ENCODE results near the gene SLC24A4.

DNA sequence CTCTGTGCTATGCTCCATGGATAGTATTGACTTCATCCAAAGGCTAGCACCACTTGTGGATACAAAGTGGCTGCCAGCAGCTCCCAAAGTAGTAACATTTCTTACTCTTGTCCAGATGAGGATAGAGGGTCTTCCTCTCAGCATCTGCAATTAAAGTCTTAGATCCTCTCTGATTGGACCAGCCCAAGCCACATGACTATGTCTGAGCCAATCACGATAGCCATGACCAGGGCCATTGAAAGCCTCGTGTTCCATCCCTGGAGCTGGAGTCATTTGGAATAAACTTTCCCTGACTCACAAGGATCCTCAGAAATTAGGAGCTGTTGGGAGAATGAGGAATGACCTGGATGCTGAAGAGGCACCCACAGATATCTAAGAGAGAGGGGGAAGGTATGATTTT lies 28.5 kb upstream of the SLC24A4 start:
- TF ChIP-seq, protein P1, sequence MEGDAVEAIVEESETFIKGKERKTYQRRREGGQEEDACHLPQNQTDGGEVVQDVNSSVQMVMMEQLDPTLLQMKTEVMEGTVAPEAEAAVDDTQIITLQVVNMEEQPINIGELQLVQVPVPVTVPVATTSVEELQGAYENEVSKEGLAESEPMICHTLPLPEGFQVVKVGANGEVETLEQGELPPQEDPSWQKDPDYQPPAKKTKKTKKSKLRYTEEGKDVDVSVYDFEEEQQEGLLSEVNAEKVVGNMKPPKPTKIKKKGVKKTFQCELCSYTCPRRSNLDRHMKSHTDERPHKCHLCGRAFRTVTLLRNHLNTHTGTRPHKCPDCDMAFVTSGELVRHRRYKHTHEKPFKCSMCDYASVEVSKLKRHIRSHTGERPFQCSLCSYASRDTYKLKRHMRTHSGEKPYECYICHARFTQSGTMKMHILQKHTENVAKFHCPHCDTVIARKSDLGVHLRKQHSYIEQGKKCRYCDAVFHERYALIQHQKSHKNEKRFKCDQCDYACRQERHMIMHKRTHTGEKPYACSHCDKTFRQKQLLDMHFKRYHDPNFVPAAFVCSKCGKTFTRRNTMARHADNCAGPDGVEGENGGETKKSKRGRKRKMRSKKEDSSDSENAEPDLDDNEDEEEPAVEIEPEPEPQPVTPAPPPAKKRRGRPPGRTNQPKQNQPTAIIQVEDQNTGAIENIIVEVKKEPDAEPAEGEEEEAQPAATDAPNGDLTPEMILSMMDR (IDR thresholded peaks at IDR 0.05; ENCODE audit: poor library complexity, severe bottlenecking), result no peak
- TF ChIP-seq REST (IDR thresholded peaks at IDR 0.05; ENCODE audit: borderline replicate concordance), result no peak

All from neural cell (in vitro differentiated cells).